ENCODE results near the gene EFHC1.
A peak's percentile ranks its signal among the peaks of the same experiment; 100 is the strongest.

Gene EFHC1

DNA sequence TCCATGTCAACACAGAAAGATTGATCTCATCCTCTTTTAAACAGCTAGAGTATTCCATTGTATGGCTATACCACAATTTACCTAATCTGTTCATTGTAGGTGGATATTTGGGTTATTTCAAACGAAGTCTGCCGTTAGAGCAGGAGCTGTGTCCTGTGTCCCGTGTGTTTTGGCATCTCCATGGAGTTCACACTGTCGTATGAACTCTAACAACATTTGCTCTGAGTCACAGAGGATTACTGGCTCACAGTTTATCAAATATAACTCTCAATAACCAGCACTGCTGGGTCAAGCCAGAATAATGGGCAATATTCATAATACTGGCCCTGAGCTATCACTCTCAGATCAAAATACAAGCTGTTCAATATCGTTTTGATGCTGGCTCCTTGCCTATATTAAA is 140.3 kb downstream of the EFHC1 start:
- DNase-seq = no peak

DNA sequence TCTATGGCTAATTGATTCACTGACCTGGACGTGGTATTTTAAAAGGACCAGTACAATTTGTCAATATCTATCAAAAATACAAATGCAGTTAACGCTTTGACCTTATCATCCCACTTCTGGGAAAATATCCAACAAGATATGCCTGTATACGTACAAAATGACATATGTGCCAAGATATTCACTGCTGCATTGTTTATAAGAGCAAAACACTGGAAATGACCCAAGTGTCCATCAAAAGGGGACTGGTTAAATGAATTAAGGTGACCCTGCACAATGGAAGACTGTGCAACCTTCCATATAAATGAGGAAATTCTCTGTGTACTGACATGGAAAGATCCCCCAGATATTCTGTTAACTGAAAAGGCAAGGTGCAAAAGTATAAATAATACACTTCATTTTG is 142.8 kb downstream of the EFHC1 start:
- DNase-seq = no peak

DNA sequence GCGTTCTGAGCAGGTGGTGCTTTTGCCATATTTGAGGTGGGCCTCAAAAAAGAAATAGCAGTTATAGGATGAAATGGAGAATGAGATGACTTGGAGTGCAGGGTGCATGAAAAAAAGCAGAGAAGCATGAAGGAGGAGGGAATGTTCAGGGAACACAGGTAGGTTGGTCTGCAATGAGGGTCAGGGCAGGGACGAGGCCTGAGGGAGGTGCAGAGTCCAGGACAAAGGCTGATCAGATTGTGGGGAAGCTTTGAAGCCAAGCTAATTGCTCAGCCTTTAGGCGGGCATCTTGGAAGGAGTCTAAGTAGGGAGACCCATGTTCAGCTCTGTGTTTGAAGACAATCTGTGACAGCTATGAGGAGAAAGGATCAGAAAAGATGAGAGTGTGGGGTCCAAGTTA is 144.7 kb downstream of the EFHC1 start:
- DNase-seq = no peak

DNA sequence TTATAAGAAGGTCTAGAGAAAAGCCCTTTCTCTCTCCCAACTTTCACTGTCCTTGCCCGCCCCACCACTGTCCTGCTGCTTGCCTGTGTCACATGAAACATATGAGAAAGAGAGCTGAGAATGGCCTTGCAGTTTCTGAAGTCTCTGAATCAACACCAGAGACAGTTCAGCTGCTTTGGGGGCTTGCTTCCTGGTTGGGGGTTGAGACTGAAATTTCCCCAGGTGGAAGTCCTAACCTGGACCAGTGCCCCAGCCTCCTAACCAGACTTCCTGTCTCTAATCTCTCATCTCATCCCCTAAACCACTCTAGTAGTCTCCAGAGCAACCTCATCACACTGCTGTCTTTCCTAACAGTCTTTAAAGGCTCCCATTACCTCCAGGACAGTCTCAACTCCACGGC is 146.1 kb downstream of the EFHC1 start:
- no peak for DNase-seq

DNA sequence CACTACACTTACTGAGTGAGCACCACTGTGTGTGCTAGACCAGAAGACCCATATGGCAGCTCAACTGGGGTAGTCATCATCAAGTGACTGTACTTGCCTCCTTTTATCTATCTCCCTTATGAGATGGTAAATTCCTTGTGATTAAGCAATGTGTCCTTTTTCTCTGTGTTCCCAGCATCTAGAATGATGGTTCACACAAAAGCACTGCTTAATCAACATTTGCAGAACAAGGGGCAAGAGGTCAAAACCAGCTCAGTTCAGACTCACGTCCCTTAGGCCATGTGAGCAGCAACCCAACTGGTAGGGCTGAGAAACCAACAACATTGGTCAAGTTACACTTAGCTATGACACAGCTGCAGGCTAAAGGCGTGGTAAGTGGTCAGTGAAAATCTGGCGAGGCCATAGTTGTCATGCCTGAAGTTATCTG is 146.7 kb downstream of the EFHC1 start:
- DNase-seq = no peak

DNA sequence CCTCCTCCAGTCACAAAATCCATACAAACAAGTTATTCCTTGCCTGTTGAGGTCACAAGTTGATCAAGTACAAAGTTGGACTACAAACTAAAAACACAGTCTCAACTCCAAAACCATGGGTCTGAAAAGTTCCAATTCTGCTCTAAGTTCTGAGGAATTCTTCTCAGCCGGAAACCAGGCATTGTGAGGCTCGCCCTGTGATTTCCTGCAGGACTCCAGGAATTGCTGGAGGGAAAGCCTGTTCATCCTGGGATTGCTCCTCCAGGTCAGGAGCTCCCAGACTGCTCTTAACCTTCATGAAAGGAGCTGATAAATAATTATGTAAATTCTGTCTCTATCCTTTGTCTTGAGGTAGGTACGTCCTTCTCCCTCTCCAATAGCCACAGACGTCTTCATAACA is 148.2 kb downstream of the EFHC1 start:
- no peak for DNase-seq

DNA sequence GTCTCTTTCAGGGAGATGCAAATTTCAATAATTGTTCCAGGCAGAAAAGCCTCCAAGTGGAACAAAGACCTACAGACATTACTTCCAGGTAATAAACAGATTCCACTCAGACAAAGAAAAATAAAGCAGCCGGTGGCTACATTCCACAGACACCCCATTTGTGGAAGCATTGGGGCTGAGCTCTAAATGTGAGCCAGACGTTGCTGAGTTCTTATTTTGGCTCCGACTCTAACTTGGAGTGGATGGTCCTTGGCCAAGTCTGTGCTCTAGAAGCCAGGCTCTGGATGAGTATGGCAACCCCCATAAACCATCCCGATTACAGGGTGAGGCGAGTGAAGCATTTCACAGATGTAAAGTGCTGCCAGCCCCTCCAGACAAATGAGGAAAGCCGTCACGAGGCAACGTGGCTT is 150.2 kb downstream of the EFHC1 start:
- no peak for DNase-seq

DNA sequence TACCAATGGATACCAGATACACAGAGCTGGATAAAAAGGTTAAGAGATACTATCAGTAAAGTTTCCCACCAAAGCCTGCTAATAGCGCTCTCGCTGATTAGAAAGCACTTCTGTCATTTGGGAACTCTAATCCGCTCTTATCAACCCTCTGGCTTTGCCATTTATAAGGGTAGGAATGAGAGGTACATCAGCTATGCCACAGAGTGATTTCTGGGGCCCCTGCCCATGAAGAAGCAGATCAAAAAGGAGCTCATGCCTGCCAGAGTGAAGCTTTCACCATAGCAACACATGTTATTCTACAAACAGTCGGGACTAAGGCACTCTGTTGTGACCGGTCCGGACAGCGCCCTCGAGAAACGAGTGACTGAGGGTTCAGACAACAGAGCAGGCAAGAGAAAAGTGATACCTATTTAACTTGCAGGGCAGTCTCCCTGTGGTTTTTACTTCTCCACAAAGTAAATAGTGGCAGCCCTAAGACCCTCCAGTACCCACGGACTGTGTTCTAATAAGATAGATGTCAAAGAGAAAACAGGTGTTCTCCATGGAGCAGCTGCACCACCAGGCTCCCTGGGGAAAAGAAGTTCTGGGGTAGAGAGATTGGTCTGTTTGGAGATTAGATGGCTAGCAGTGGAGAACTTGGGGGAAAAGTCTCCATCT is 151.1 kb downstream of the EFHC1 start:
- DNase-seq = peak; percentile 51 to 76

DNA sequence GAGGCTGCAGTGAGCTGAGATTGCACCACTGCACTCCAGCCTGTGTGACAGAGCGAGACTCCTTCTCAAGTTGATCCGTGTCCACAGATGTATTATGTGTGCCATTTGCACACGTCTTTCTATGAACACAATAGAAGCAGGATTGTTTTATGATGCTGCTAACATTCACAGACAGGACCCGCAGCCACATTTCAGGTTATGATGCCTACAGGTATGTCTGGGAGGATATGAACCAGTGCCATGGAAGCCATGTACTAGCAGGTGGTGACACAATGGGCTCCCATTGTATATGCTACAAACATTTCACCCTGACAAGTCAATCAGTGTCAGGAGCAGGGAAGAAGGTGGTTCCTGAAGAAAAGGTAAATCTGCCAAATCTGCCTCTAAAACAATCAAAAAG is 152.4 kb downstream of the EFHC1 start:
- no peak for DNase-seq

DNA sequence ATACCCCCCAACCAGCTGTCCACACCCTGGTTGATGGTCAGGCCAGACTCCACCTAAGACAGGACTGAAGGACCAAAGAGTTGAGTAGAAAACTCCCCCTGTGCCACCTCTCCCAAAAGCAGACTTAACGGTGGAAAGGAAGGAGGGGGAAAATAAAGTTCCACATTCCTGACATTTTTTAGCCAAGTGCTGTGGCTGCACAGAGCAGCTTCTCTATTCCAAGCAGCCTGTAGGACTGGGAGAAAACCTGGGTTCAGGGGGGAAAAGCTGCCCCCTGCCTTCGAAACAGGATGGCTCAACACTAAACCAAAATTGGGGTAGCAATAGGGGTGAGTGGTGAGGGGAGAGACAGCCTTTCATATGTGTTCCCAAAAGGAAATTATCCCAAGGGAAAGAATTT is 153.2 kb downstream of the EFHC1 start:
- DNase-seq = no peak

Measured in NCI-H524 (cell line).